Body of pancreas (tissue), 4 donors: ENCODE results near the gene CPXM2.

ENCODE experiments used
- CTCF ChIP-seq, 7 experiments: fragments of 450-650 bp in 4 of 7; fragments of 200-600 bp in 3 of 7; sonication (generic) in 3 of 7; IDR thresholded peaks; one replicate each; pipeline ENCODE4 v1.5.1; 2016 to 2019; ENCODE audit warnings: antibody characterized with exemption in 7 of 7
- POLR2A ChIP-seq, 3 donors: fragments of 450-650 bp; IDR thresholded peaks; one replicate each; pipeline ENCODE4 v1.6.1; 2016; ENCODE audit warnings: antibody characterized with exemption in 3 of 3, mild to moderate bottlenecking in 2 of 3

GRCh38 chr10:123759041-123759440, 132.6 kb downstream of the CPXM2 start:
- TF ChIP-seq POLR2A (IDR thresholded peaks at IDR 0.05): no peak
- TF ChIP-seq CTCF (IDR thresholded peaks at IDR 0.05): no peak
